NCI-H526 (cell line): ENCODE results near the gene NFATC4.

ENCODE experiments used
- DNase-seq, 2 experiments: peaks; one replicate each; lab custom pipeline; 2025; lab: John Stamatoyannopoulos, UW

The NFATC4 gene

DNA sequence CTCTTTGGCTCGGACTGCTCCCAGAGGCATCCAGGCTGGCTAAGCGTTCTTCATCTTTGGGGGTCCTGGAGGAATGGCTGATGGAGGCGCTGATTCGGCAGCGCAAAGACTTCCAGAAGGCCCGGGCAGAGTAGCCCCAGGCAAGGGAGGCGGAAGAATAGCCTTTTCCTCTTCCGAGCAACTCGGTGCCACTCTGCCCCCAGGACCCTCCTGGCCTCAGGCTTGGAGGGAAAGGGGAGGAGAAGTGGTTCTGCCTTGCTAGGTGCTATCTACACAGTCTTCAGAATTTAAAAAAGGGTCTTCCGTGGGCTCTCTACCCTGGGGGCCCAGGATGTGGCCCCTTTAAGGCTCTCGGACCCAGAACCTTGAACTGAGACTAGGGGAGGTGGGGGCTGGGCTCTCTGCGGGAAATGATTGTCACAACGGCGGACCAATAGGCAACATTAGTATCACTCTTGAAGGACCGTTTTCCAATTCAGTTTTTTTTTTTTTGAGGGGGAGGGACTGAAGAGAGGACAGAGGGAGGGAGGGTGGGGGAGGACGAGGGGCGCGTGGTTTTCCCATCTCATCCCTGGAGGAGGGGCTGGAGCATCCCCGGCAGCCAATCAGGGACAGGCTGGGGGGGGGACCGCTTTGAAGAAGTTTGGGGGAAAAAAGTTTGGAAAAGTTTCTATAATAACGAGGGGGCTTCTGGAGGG, at the start of gene NFATC4:
TSS of gene NFATC4 (plus strand) at position 671 of the 698 bp plus-strand sequence. CDS start 157 bp downstream, outside the sequence.
- peak; percentile 85 to 94 for DNase-seq

- no peak for DNase-seq
Observed at GRCh38 chr14:24321212-24321975, 46.6 kb upstream of the NFATC4 start.

DNA sequence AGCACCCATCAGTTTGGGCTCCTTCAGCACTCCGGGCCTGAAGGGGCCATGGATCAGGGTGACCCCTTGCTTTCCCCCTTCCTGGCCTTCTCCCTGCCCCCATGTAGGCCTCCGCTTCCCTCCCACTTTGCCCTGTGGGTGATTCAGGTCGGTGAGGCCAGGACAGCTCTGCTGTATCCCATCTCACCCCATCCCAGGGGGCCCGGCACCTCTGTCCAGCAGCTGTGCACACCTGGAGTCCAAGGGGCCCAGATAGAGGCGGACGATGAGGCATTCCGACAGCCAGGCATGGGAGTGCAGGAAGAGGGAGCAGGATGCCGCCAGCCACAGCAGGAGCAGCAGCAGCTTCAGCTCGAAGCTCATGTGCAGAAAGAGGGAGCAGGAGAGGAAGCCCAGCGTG, 45.3 kb upstream of the NFATC4 start:
- no peak for DNase-seq

GRCh38 chr14:24323341-24323740, 44.6 kb upstream of the NFATC4 start:
- DNase-seq: no peak

DNA sequence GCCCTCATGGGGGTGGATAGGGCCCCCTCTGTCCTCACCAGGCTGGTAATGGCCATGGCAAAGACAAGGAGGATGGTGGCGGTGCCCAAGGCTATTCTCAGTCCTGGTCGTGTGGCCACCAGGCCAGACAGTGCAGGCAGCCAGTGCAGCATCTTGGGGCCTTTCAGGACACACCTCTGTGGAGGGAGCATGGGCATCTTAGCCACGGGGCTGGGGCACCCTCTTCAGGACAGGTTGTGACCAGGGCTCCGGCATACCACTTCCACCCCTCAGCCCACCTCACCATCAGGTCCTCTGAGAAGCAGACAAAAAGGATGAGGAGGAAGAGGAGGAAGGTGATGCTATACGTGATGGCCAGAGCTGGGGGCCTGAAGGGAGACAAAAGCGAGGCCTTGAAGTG, 44.0 kb upstream of the NFATC4 start:
- no peak for DNase-seq

DNA sequence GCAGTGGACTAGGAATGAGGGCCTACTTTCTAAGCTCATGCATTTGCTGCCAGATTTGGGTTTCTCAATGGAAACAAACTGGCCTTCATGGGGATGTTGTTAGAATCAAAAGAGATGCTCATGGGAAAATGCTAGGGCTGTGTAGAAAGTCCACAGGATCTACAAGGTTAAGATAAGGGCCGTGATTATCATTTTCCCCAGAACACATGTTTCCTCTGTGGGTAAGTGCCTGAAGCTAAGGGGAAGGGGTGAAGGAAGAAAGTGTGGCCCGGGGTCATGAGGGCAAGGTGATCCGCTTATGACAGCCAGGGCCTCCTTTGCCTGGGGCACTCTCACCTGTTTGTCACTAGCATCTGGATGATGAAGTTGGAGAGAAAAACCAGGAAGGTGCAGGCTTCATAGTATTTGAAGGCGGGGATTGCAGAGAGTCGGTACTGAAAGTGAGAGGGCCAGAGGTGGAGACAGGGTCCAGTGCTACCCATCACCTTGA, 42.9 kb upstream of the NFATC4 start:
- no peak for DNase-seq

- DNase-seq: no peak
Observed at GRCh38 chr14:24325963-24326362, 42.0 kb upstream of the NFATC4 start.

DNA sequence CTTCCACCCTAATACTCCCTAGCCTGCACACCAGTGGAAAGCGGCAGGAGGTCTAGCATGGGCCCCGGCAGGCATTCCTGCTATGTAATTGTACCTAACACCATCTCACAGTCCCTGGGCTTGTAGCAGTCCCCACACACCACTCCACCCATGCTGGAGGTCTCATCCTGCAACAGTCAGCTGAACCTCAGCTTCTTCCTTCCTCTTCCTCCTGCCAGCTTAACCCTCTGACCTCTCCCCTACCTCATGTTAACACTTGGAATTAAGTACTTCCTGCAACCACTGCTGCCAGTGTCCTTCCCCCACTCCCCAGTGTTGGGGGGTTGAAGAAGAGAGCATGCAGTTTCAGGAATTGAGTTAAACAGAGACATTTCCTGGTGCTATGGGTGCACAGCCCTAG, 40.7 kb upstream of the NFATC4 start:
- DNase-seq: no peak

DNA sequence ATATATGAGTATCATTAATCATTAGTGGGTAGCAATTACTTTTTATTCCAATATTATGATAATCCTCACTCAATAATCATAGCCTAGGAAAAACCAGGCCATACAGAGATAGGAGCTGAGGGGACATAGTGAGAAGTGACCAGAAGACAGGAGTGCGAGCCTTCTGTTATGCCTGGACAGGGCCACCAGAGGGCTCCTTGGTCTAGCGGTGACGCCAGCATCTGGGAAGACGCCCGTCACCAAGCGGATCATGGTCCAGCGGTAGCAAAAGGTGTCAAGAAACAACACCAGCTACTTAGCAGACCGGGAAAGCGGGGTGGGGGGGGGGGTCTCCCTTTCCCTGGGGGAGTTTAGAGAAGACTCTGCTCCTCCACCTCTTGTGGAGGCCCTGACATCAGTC, 40.1 kb upstream of the NFATC4 start:
- peak in 1 of 2 experiments; percentile 27 for DNase-seq

GRCh38 chr14:24329073-24329663, 38.8 kb upstream of the NFATC4 start:
- no peak for DNase-seq

DNA sequence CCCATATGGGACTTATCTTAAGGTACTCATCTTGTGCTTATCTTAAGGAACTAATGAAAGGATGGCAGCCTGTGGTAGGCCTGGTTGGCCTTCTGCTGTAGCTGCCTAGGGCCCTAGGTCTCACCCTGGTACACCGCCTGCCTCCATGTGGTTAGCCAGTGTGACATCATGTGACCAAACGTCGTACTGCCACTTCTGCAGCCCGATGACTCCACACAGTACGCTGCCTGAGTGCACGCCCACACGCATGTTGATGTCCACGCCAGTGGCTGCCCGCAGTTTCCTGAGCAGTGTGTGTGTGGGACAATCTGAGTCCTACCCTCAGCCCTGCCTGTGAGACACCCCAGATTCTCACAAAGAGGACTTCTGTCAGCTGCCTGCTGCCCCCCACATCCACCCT, 38.2 kb upstream of the NFATC4 start:
- DNase-seq: no peak

DNA sequence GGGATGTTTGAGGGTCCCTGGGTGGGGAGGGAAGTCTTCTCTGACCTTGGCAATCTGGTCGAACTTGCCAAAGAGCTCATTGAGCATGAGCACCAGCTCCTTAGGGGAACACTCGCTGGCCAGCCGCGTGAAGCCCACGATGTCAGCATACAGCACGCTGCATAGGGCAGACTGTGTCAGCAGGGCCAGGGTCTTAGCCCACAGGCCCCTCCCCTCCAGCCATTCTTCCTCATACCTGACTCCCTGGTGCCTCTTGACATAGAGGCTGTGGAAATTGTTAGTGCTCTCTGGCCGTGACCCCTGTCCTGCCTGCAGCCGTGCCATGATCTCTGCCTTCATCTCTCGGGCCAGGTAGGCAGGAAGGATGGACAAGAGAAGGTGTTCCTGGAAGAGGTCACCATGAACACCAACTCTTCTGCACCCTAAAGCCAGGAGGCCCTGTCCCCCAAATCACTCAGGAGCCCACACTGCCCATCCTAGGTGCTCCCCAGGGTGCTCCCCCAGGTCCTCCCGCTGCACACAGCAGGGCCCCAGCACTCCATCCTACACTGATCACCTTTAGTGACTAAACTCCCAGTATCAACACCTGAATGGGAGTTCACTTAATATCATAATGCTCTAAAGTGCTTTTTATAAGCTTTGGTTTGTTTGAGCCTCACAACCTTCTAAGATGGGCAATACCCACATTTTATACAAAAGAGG, 36.9 kb upstream of the NFATC4 start:
- DNase-seq: no peak

DNA sequence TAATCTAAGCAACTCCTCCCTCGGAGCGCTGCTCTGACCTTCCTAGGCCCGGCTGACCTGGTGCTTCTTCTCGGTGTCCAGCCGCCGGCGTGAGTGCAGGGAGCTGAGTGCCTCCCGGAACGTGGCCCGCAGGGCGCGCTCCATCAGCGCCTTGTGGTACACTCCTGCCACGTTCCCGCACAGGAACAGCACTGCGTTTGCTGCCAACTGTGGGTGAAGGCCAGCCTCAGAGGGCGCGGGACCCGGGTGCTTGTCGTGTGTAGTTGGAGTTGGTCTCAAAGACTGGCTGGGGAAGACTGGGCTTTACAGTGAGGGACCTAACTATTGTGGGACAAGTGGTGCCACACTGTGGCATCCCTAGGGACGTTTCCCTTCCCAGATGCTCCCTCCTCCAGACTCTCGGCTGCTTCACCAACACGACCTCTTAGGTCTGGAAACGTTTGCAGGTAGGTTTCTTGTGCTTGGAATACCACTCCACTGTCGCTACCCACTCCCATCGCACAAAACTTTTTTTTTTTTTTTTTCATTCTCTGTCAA, 36.2 kb upstream of the NFATC4 start:
- no peak for DNase-seq

DNA sequence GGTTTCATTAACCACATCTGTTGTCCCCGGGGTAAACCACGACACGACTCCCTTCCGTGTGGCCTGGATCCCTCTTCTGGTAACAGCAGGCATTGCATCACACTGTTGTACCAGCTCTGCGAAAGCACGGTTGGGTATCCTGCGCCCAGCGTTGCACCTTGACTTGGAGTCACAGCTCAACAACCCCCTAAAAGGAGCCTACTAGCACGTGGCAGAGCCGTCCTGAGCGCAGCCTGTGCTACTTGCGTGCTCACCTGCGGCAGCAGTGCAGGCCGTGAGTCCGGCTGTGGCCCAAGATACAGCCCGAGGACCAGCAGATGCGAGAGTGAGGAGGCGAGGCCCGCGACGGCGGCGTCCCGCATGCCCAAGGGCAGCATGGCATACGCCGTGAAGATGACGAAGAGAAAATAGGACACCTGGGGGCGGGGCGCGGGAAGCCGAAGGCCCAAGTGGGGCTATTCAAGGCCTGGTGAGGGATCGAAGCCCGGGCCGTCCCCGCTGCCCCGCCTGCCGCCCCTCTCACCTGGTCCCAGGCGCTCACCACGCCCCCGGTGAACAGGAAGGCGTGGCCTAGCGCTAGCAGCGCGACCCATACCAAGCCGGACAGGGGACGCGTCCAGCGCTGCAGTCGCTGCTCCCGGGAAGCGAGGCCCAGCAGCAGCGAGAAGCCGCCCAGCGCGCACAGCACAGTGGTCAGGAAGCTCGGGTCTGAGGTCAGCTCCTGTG, 35.6 kb upstream of the NFATC4 start:
- DNase-seq: peak; percentile 41 to 80

- DNase-seq: no peak
Observed at GRCh38 chr14:24334431-24335291, 33.3 kb upstream of the NFATC4 start, which contains the start of gene ADCY4. Gene ADCY4, minus strand, starts transcription at chr14:24335071. Its CDS starts 419 bp downstream, at chr14:24334652.

GRCh38 chr14:24335461-24336171, 32.4 kb upstream of the NFATC4 start:
- no peak for DNase-seq

GRCh38 chr14:24337144-24337823, 30.7 kb upstream of the NFATC4 start:
- no peak for DNase-seq

DNA sequence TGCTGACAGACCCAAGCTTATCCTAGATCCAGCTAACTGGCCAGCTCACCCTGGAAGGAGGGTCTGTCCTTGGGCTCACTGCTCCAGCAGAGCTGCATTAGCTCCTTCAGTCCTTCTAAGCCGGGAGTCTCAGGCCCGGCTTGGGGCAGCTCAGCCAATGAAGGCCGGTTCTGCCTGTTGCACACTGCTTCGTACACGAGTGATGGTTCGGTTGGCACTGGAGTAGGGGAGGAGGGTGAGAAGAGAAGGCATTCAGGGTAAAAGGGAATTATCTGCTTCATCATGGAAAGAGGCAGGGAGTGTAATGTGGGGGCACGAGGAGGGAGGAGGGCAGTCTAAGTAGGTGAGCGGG, 30.2 kb upstream of the NFATC4 start:
- no peak for DNase-seq

GRCh38 chr14:24338843-24339242, 29.1 kb upstream of the NFATC4 start:
- DNase-seq: no peak
